ENCODE results near the gene SOX10. TPM values are rescaled to one million over a fixed set of nuclear protein-coding genes. Genes with fewer than 3 reads are reported as not detected.

Gene SOX10
- total RNA-seq, 1 experiment from 2014 or later, result not detected

- Histone ChIP-seq H4K20me1 (ENCODE audit: insufficient read depth) (no peaks in the 10 kb centered on the region), H3K27ac (ENCODE audit: low read depth, low read length) (no peak overlapping the region), H2AFZ (ENCODE audit: low read depth, low read length, poor library complexity, severe bottlenecking) (no peak overlapping the region), H3K9me3 (ENCODE audit: control insufficient read depth in 1 of 2, insufficient read depth in 1 of 2, low read depth in 1 of 2, low read length in 2 of 2) (no peaks in the 10 kb centered on the region), H3K9me2 (ENCODE audit: insufficient read depth) (no peaks in the 10 kb centered on the region), H3K36me3 (ENCODE audit: control insufficient read depth in 1 of 2, insufficient read depth in 2 of 2, low read length in 2 of 2) (peaks cover 7 to 18% of the 10 kb centered on the region in 2 experiments; a peak in 2 of 4 replicates), H3K9ac (ENCODE audit: low read length) (no peak overlapping the region), H3K4me3 (replicated peaks in 1 of 2; ENCODE audit: low read depth in 1 of 2, low read length in 2 of 2) (no peak overlapping the region), H3K4me1 (ENCODE audit: control insufficient read depth in 1 of 2, insufficient read depth in 2 of 2, low read length in 2 of 2) (no peaks in the 10 kb centered on the region), H3K4me2 (ENCODE audit: low read length) (no peak overlapping the region), H3K27me3 (ENCODE audit: insufficient read depth, low read length) (no peaks in the 10 kb centered on the region), H3K79me2 (ENCODE audit: insufficient read depth, low read length) (no peaks in the 10 kb centered on the region)
- ATAC-seq (no peak), DNase-seq (ENCODE audit: low read depth, low spot score) (no peak)
- intact Hi-C loops (cut with micrococcal nuclease), result no loop called here
- ChIA-PET RAD21 (ENCODE audit: low non-redundant PET in 1 of 2, low total read pairs in 2 of 2, uncharacterized antibody in 2 of 2, unreplicated experiment in 2 of 2) (no interaction called here), POLR2A (no interaction called here), CTCF (interaction anchor here (1.2 kb wide), 1 partner anchor 9 kb away, joined by 5 read pairs; no protein-coding TSS in a partner anchor)
- TF ChIP-seq ZNF274 (IDR thresholded peaks at IDR 0.05; ENCODE audit: low read depth, low read length) (no peak), JUND (IDR thresholded peaks at IDR 0.05) (no peak), CEBPB (IDR thresholded peaks at IDR 0.05; ENCODE audit: low read depth) (no peak), SP1 (IDR thresholded peaks at IDR 0.05; ENCODE audit: low read depth) (no peak), ELF1 (IDR thresholded peaks at IDR 0.05; ENCODE audit: borderline replicate concordance, low read depth) (no peak), TCF7L2 (IDR thresholded peaks at IDR 0.05; ENCODE audit: borderline replicate concordance, extremely low read depth, insufficient read depth, insufficient read length) (no peak), SRF (IDR thresholded peaks at IDR 0.05; ENCODE audit: low read depth) (no peak), MAX (IDR thresholded peaks at IDR 0.05) (no peak), EZH2 (IDR thresholded peaks at IDR 0.05) (no peak), YY1 (IDR thresholded peaks at IDR 0.05; ENCODE audit: extremely low read depth, insufficient replicate concordance, low read depth, low read length) (no peak), EZH2phosphoT487 (IDR thresholded peaks at IDR 0.05; ENCODE audit: borderline replicate concordance) (no peak), CTCF (IDR thresholded peaks at IDR 0.05 in 2 of 3, conservative IDR thresholded peaks at IDR 0.05 in 1 of 3; ENCODE audit: borderline replicate concordance in 1 of 3, insufficient read depth in 1 of 3, low read depth in 2 of 3, low read length in 2 of 3) (no peak), ZFX (IDR thresholded peaks at IDR 0.05) (no peak), ATF3 (IDR thresholded peaks at IDR 0.05) (no peak)
- no TSS peak for BruUV-seq (replicated peaks)
Measured at GRCh38 chr22:37925330-37925729, 59.0 kb downstream of the SOX10 start.
